Progenitor cell of endocrine pancreas (in vitro differentiated cells): ENCODE measurements around the gene ALKBH5. TPM values are rescaled to one million over a fixed set of nuclear protein-coding genes. Genes with fewer than 3 reads are reported as not detected.

ENCODE experiments used
- DNase-seq: peaks from one replicate; pipeline ENCODE4 v3.0.0; 2021; ENCODE audit warnings: low spot score; ENCODE audit not compliant: unreplicated experiment
- H3K27ac Mint-ChIP-seq: 2 replicates; pipeline ENCODE4 v1.8.0; 2021; ENCODE audit warnings: mild to moderate bottlenecking, moderate library complexity, mixed read lengths
- H3K27me3 Mint-ChIP-seq: 2 replicates; pipeline ENCODE4 v1.8.0; 2021; ENCODE audit warnings: mixed read lengths
- H3K36me3 Mint-ChIP-seq: 2 replicates; pipeline ENCODE4 v1.8.0; 2022; ENCODE audit warnings: mixed read lengths; ENCODE audit not compliant: insufficient read depth
- H3K4me1 Mint-ChIP-seq: 2 replicates; pipeline ENCODE4 v1.8.0; 2021; ENCODE audit warnings: low read depth, mixed read lengths
- H3K4me3 Mint-ChIP-seq: 2 replicates; pipeline ENCODE4 v1.8.0; 2021; ENCODE audit warnings: low read depth, mild to moderate bottlenecking, moderate library complexity, mixed read lengths
- H3K9me3 Mint-ChIP-seq: 2 replicates; pipeline ENCODE4 v1.8.0; 2021; ENCODE audit warnings: low read depth, mixed read lengths
- total RNA-seq: library from RNA; stranded (reverse); gene quantifications from 2 replicates; pipeline ENCODE4 v1.2.1, GENCODE V29; 2021
- TF ChIP-seq, protein P1 (sequence below): fragments of 200-600 bp; sonication (generic); IDR thresholded peaks from one replicate; pipeline ENCODE4 v1.5.0; 2021; ENCODE audit warnings: antibody characterized with exemption, mild to moderate bottlenecking; ENCODE audit not compliant: unreplicated experiment

The ALKBH5 gene
- total RNA-seq, 1 donor from 2014 or later = 78.1 TPM

DNA sequence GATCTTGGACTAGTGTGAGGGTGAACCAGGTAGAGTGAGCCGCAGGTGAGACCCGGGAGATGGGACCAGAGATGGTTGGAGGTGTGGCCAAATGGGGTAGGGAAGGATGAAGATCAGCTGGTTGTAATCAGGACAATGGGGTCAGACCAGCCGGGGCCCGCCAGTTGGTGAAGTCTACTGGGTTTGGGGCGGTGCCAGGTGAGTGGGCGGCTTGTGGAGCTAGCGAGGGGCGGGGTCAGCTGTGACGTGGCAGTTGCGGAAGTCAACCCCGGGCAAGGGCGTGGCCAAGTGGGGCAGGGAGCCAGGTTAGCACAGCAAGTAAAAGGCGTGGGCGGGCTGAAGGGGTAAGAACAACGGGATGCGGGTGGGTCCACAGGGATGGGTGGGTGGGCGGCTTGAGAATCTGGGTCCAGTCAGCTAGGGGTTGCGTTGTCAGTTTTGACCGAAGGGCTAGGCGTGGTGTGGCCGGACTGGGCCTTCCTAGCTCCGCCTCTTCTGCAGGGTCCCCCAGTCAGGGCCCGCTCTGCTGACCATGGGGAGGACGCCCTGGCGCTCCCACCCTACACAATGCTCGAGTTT, 25.5 kb upstream of the ALKBH5 start:
- Mint-ChIP-seq H3K36me3 (no peaks in the 10 kb centered on the region), H3K27me3 (peaks cover 7% of the 10 kb centered on the region), H3K4me3 (peak overlapping the region; percentile 85), H3K9me3 (no peaks in the 10 kb centered on the region), H3K27ac (peak overlapping the region; percentile 89), H3K4me1 (peaks cover 13% of the 10 kb centered on the region)
- DNase-seq = peak; percentile 76
- TF ChIP-seq, protein P1, sequence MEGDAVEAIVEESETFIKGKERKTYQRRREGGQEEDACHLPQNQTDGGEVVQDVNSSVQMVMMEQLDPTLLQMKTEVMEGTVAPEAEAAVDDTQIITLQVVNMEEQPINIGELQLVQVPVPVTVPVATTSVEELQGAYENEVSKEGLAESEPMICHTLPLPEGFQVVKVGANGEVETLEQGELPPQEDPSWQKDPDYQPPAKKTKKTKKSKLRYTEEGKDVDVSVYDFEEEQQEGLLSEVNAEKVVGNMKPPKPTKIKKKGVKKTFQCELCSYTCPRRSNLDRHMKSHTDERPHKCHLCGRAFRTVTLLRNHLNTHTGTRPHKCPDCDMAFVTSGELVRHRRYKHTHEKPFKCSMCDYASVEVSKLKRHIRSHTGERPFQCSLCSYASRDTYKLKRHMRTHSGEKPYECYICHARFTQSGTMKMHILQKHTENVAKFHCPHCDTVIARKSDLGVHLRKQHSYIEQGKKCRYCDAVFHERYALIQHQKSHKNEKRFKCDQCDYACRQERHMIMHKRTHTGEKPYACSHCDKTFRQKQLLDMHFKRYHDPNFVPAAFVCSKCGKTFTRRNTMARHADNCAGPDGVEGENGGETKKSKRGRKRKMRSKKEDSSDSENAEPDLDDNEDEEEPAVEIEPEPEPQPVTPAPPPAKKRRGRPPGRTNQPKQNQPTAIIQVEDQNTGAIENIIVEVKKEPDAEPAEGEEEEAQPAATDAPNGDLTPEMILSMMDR = no peak

DNA sequence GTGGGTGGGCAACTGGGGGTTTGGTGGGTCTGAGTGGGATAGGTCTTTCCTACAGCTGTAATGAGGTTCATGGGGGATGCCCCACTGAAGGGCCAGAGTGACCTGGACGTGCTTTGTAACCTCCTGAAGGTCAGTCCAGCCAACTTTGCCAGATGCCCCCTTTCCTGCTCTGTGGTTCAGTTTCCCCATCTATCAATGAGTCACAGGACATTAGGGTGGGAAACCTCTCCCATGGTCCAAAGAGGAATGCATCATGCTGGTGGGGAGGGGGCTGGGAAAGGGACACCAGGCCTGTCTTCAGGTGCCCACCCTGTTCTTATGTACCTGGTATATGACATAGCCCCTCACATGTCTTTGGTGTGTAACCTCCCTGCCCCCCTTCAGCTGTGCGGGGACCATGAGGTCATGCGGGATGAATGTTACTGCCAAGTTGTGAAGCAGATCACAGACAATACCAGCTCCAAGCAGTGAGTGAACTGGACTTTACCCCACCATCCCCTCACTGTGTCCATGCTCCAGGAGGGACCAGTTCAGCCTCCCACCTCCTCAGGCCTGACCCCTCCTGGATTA, 24.0 kb upstream of the ALKBH5 start:
- Mint-ChIP-seq H3K4me1 (peaks cover 8% of the 10 kb centered on the region), H3K9me3 (no peaks in the 10 kb centered on the region), H3K27ac (no peak overlapping the region), H3K4me3 (peak overlapping the region; percentile 70), H3K36me3 (no peaks in the 10 kb centered on the region), H3K27me3 (peaks cover 7% of the 10 kb centered on the region)
- DNase-seq = no peak
- TF ChIP-seq, protein P1 = no peak

DNA sequence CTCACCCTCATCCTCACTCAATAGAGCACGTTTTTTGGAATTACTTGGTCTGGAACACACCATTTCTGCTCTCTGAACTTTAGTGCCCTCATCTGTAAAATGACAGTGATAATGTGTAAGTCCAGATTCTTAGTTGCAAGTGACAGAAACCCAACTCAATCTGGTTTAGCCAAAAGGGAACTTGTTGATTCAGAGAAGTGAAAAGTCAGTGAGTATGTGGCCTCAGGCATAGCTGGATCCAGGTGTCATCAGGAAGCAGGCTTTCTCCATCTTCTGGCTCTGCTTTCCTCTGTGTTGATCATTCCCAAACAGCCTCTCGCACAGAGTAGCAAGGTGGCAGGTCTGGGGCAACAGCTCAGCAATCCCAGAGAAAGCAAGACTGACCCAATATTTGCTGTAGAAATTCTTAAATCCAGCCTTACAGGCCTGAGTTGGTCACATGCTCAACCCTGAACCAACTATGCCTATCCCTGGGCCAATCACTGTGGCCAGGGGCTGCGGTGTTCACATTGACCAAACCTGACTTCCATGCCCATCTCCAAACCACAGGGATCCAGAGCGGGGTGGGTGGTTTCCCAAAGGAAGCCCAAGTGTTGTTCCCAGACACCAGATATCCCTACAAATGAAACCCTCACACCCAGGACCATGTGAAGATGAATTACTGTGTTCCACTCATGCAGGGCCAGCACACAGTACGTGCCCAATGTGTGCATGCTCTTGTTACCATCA, 23.3 kb upstream of the ALKBH5 start:
- TF ChIP-seq, protein P1 = no peak
- Mint-ChIP-seq H3K4me3 (peak overlapping the region; percentile 70), H3K9me3 (no peaks in the 10 kb centered on the region), H3K4me1 (peaks cover 8% of the 10 kb centered on the region), H3K27me3 (peaks cover 7% of the 10 kb centered on the region), H3K27ac (no peak overlapping the region), H3K36me3 (no peaks in the 10 kb centered on the region)
- DNase-seq = no peak

DNA sequence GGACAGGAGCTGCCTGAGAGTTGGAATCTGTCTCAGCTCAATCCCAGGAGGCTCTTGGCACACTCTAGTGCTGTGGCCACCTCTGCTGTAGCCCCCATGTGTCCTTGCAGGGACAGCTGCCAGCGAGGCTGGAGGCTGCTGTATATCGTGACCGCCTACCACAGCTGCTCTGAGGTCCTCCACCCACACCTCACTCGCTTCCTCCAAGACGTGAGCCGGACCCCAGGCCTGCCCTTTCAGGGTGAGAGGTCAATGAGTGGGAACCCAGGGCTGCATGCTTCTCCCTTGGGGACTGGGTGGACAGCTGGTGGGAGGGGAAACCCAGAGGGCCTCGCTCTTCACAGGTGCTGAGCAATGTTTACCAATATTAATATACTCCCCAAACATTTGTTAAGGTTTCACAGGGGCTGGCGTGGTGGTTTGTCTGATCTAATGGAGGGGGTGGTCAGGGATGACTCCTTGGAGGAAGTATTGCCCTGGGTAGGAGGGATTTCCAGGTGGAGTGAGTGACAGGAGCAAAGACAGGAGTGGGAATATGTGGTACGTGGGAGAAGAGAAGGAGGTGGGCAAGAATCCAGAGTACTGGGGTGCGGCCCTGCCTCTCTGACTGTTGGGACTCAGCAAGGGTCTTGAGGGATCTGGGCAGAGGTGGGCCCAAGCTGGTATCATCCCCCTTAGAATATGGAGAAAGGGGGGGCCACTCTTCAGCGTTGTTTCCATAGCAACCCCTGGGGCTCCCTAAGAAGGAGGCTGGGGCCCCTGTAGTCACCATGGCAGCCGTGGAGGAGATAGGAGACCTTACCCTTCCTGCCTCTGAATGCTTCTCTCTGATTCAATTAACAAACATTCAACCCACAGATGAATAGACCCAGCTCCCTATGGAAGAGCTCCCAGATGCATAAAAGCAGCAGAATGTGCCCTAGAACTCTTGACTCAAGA, 22.2 kb upstream of the ALKBH5 start:
- no peak overlapping the region for H3K4me3 Mint-ChIP-seq
- peaks cover 8% of the 10 kb centered on the region for H3K4me1 Mint-ChIP-seq
- H3K9me3 Mint-ChIP-seq = no peaks in the 10 kb centered on the region
- TF ChIP-seq, protein P1 = no peak
- H3K27me3 Mint-ChIP-seq = peaks cover 4% of the 10 kb centered on the region
- H3K27ac Mint-ChIP-seq = no peak overlapping the region
- H3K36me3 Mint-ChIP-seq = no peaks in the 10 kb centered on the region
- no peak for DNase-seq

DNA sequence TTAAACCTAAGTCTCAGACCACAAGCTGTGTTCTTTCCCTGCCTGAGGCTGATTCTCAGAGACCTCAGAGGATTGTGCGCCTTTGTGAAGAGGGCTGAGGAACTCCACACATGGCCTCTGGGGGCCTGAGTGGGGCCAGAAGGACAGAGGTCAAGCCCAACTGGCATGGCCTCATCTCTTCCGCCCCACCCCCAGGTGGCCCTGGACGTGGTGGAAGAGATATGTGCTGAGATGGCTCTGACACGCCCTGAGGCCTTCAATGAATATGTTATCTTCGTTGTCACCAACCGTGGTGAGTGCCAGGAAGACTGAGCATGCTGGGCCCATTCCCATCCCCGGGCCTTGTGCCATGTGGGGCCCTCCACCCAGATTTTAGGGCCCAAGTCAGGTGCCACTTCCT, 20.1 kb upstream of the ALKBH5 start:
- peaks cover 7% of the 10 kb centered on the region for H3K27me3 Mint-ChIP-seq
- TF ChIP-seq, protein P1 = no peak
- H3K9me3 Mint-ChIP-seq = no peaks in the 10 kb centered on the region
- no peak overlapping the region for H3K27ac Mint-ChIP-seq
- peaks cover 5% of the 10 kb centered on the region for H3K4me1 Mint-ChIP-seq
- DNase-seq = no peak
- no peak overlapping the region for H3K4me3 Mint-ChIP-seq
- no peaks in the 10 kb centered on the region for H3K36me3 Mint-ChIP-seq
